D721Med (cell line): ENCODE results near the gene NCK2.

Experiments
- DNase-seq: peaks from one replicate; pipeline ENCODE4 v3.0.0; 2011; ENCODE audit warnings: low spot score; ENCODE audit not compliant: insufficient read length
- FAIRE-seq: peaks from 2 replicates; lab custom pipeline; 2011; peaks lifted over from hg19 to GRCh38; lab: Jason Lieb, UNC
- CTCF ChIP-seq: IDR thresholded peaks from 2 replicates; pipeline ENCODE4 v1.5.1; 2012; ENCODE audit warnings: mild to moderate bottlenecking, control low read depth; ENCODE audit not compliant: insufficient read depth; ENCODE audit errors: missing control alignments

The NCK2 gene

GRCh38 chr2:105870062-105870461, 125.3 kb downstream of the NCK2 start:
- TF ChIP-seq CTCF: no peak
- FAIRE-seq (no peak), DNase-seq (no peak)

- FAIRE-seq (no peak), DNase-seq (no peak)
- no peak for TF ChIP-seq CTCF
Measured at GRCh38 chr2:105870858-105871257, 126.1 kb downstream of the NCK2 start.

- FAIRE-seq: no peak
- TF ChIP-seq CTCF: no peak
- no peak for DNase-seq
Measured at GRCh38 chr2:105872142-105872728, 127.5 kb downstream of the NCK2 start.

- FAIRE-seq (no peak), DNase-seq (no peak)
- no peak for TF ChIP-seq CTCF
Measured at GRCh38 chr2:105872830-105873229, 128.1 kb downstream of the NCK2 start.

GRCh38 chr2:105873281-105873680, 128.6 kb downstream of the NCK2 start:
- no peak for DNase-seq
- no peak for TF ChIP-seq CTCF
- no peak for FAIRE-seq

- no peak for DNase-seq
- no peak for TF ChIP-seq CTCF
- FAIRE-seq: no peak
Measured at GRCh38 chr2:105873721-105874120, 129.0 kb downstream of the NCK2 start.

GRCh38 chr2:105874466-105874865, 129.8 kb downstream of the NCK2 start:
- no peak for TF ChIP-seq CTCF
- DNase-seq: no peak
- FAIRE-seq: no peak
